A673 (cell line): ENCODE results near the gene EBF4. TPM values are rescaled to one million over a fixed set of nuclear protein-coding genes. Genes with fewer than 3 reads are reported as not detected.

Experiments
- BruUV-seq: library from RNA; stranded (reverse); fragments of 400-500 nt; replicated peaks from 2 replicates; lab custom pipeline; 2021; lab: Mats Ljungman, UMichigan
- CTCF ChIA-PET: fragments of 300-600 bp; sonication (Branson Sonifier 250); formaldehyde crosslinking; loops from one replicate; lab custom pipeline; 2022; ENCODE audit warnings: antibody characterized with exemption; lab: Charles Lee
- POLR2A ChIA-PET: fragments of 300-600 bp; sonication (Branson Sonifier 250); formaldehyde crosslinking; loops from one replicate; lab custom pipeline; 2022; ENCODE audit warnings: antibody characterized with exemption; ENCODE audit not compliant: low non-redundant PET; lab: Charles Lee
- DNase-seq: peaks from one replicate; pipeline ENCODE4 v3.0.0-alpha.2; 2015; ENCODE audit warnings: low spot score
- H3K27ac ChIP-seq: fragments of 200-600 bp; sonication (generic); 2 replicates; pipeline ENCODE4 v1.5.1; 2016; ENCODE audit warnings: mixed run types, low read depth, mild to moderate bottlenecking, mixed read lengths, antibody characterized with exemption, low read length; ENCODE audit not compliant: poor library complexity, severe bottlenecking
- H3K27me3 ChIP-seq: fragments of 200-600 bp; sonication (generic); replicated peaks from 2 replicates; pipeline ENCODE4 v1.6.1; 2017; ENCODE audit warnings: mixed run types, low read depth, mild to moderate bottlenecking, mixed read lengths, antibody characterized with exemption, low read length; ENCODE audit not compliant: insufficient read depth, poor library complexity
- H3K36me3 ChIP-seq: fragments of 200-600 bp; sonication (generic); 2 replicates; pipeline ENCODE4 v1.6.1; 2016; ENCODE audit warnings: mixed run types, mild to moderate bottlenecking, mixed read lengths, antibody characterized with exemption, low read length; ENCODE audit not compliant: insufficient read depth, poor library complexity, severe bottlenecking
- H3K4me1 ChIP-seq: fragments of 200-600 bp; sonication (generic); 2 replicates; pipeline ENCODE4 v1.6.1; 2017; ENCODE audit warnings: mixed run types, mild to moderate bottlenecking, mixed read lengths, antibody characterized with exemption, low read length; ENCODE audit not compliant: insufficient read depth, poor library complexity, severe bottlenecking
- H3K4me3 ChIP-seq: fragments of 200-600 bp; sonication (generic); 2 replicates; pipeline ENCODE4 v1.5.1; 2016; ENCODE audit warnings: low read depth, mixed run types, mild to moderate bottlenecking, mixed read lengths, low read length; ENCODE audit not compliant: poor library complexity, severe bottlenecking
- H3K9me3 ChIP-seq: fragments of 200-600 bp; sonication (generic); 2 replicates; pipeline ENCODE4 v1.6.1; 2016; ENCODE audit warnings: mixed run types, low read depth, mild to moderate bottlenecking, mixed read lengths, antibody characterized with exemption, low read length; ENCODE audit not compliant: poor library complexity, severe bottlenecking
- EZH2 ChIP-seq: fragments of 200-600 bp; sonication (generic); IDR thresholded peaks from 2 replicates; pipeline ENCODE4 v1.6.1; 2017; ENCODE audit warnings: borderline replicate concordance, low read depth, mild to moderate bottlenecking, mixed read lengths, antibody characterized with exemption, low read length; ENCODE audit not compliant: poor library complexity, severe bottlenecking
- intact Hi-C: fragments of 100-400 bp; cut with micrococcal nuclease; formaldehyde crosslinking; loops from one replicate; pipeline ENCODE4 v1.10.0; 2022; ENCODE audit not compliant: unreplicated experiment
- total RNA-seq: library from RNA; stranded (reverse); gene quantifications from 2 replicates; pipeline ENCODE4 v1.2.3, GENCODE V29; 2021
- TF ChIP-seq, protein P1 (sequence below): fragments of 300-800, 200-600 bp; sonication (generic); conservative IDR thresholded peaks from 2 replicates; pipeline ENCODE4 v1.5.1; 2017; ENCODE audit warnings: low read depth, mild to moderate bottlenecking, antibody characterized with exemption, low read length, moderate library complexity, mixed read lengths

Gene EBF4
- total RNA-seq, 1 experiment from 2014 or later = 0.52 TPM

DNA sequence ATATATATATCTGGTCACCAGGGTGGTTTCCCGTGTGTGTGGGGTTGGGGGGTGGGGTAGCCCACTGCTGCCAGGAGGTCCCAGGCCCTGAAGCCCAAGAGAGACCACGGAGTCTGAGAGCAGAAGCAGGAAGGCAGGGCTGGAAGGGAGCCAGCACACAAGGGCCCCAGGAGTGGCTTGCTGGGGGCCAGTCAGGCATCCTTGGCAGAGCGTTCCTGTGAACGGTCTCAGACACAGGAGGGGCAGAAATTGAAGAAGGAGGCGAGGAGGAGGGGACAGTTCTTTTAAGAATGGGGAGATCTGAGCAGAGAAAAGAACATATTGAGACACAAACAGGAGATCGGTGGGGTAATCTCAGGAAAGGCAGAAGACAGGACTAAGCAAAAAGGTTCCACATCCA, 1.9 kb upstream of the EBF4 start:
- POLR2A ChIA-PET = no interaction called here
- CTCF ChIA-PET = interaction anchor here (0.6 kb wide), 1 partner anchor 24 kb away, joined by 5 read pairs; no protein-coding TSS in a partner anchor
- H3K4me1 ChIP-seq = no peaks in the 10 kb centered on the region
- no peaks in the 10 kb centered on the region for H3K36me3 ChIP-seq
- TF ChIP-seq, protein P1, sequence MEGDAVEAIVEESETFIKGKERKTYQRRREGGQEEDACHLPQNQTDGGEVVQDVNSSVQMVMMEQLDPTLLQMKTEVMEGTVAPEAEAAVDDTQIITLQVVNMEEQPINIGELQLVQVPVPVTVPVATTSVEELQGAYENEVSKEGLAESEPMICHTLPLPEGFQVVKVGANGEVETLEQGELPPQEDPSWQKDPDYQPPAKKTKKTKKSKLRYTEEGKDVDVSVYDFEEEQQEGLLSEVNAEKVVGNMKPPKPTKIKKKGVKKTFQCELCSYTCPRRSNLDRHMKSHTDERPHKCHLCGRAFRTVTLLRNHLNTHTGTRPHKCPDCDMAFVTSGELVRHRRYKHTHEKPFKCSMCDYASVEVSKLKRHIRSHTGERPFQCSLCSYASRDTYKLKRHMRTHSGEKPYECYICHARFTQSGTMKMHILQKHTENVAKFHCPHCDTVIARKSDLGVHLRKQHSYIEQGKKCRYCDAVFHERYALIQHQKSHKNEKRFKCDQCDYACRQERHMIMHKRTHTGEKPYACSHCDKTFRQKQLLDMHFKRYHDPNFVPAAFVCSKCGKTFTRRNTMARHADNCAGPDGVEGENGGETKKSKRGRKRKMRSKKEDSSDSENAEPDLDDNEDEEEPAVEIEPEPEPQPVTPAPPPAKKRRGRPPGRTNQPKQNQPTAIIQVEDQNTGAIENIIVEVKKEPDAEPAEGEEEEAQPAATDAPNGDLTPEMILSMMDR = no peak
- TF ChIP-seq EZH2 = no peak
- no TSS peak for BruUV-seq
- H3K9me3 ChIP-seq = no peaks in the 10 kb centered on the region
- H3K4me3 ChIP-seq = no peak overlapping the region
- no peak for DNase-seq
- peaks cover 39% of the 10 kb centered on the region for H3K27me3 ChIP-seq
- intact Hi-C loops = no loop called here
- no peak overlapping the region for H3K27ac ChIP-seq

DNA sequence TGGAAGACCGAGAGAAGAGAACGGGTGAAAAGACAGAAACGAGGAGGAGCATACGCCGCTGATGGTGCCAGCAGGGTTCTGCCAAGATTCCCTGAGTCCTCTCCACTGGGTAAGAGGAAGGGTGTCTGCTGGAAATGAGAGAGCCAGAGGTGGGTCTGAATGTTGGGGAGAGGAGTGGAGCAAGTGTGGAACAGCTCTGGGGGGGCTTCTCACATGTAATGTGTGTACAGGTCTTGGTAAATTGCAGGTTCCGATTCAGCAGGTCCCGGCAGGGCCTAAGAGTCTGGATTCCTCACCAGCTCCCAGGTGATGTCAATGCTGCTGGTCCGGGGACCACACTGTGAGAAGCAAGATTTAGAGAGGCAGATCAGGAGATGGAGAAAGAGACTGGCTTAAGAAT, 1.5 kb upstream of the EBF4 start:
- no peak overlapping the region for H3K4me3 ChIP-seq
- CTCF ChIA-PET = no interaction called here
- intact Hi-C loops = no loop called here

DNA sequence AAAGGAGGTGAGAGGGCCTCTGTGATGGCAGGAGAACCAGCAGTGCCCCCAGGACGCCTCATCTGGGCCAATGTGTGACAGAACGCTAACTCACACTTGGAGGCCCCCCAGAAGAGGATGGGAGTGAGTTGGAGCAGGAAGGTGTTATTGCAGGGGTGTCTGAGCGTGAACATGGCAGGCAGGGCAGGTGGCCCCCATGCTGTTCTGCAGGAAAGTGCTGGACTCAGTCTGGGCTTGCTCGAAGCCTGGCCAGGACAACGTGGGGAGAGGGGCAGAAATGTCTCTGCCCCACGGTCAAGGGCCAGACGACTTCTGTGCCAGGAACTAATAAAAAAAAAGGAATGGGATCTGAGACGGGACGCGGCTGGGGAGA, 931 bp upstream of the EBF4 start:
- H3K27me3 ChIP-seq = peaks cover 43% of the 10 kb centered on the region
- DNase-seq = no peak
- H3K4me3 ChIP-seq = no peak overlapping the region
- intact Hi-C loops = no loop called here
- TF ChIP-seq EZH2 = no peak
- TF ChIP-seq, protein P1 = no peak
- no peaks in the 10 kb centered on the region for H3K9me3 ChIP-seq
- H3K4me1 ChIP-seq = no peaks in the 10 kb centered on the region
- H3K36me3 ChIP-seq = no peaks in the 10 kb centered on the region
- CTCF ChIA-PET = no interaction called here
- no peak overlapping the region for H3K27ac ChIP-seq
- POLR2A ChIA-PET = no interaction called here
- BruUV-seq = no TSS peak

More for the DNA sequence above, 1.5 kb upstream of the EBF4 start:
- TF ChIP-seq, protein P1 = no peak
- no peak for TF ChIP-seq EZH2
- DNase-seq = no peak
- Histone ChIP-seq H3K27ac (no peak overlapping the region), H3K27me3 (peaks cover 43% of the 10 kb centered on the region), H3K9me3 (no peaks in the 10 kb centered on the region), H3K36me3 (no peaks in the 10 kb centered on the region), H3K4me1 (no peaks in the 10 kb centered on the region)
- POLR2A ChIA-PET = no interaction called here
- BruUV-seq = no TSS peak
